K562 treated with DMSO at 1 percent for 48 hours (cell line): ENCODE data around the gene NME5. TPM values are rescaled to one million over a fixed set of nuclear protein-coding genes. Genes with fewer than 3 reads are reported as not detected.

Source experiments
- total RNA-seq: library from RNA; unstranded; fragments of 300-600 nt; gene quantifications from 2 replicates; pipeline ENCODE4 v1.2.3, GENCODE V29; 2022; ENCODE audit warnings: low replicate concordance; ENCODE audit errors: extremely low read depth

Gene NME5
- not detected in 2 replicates for total RNA-seq

GRCh38 chr5:138138949-138139780, at the start of gene NME5:
Gene NME5, minus strand, starts transcription at chr5:138139428. Its CDS starts 648 bp downstream, at chr5:138138780.

GRCh38 chr5:138178516-138179276, 39.5 kb upstream of the NME5 start, which contains the start of the genes BRD8 and KIF20A:
Gene BRD8, minus strand, starts transcription at chr5:138178630. Its CDS starts 16 bp downstream, at chr5:138178614.
Gene KIF20A, plus strand, starts transcription at chr5:138179112. Its CDS starts 569 bp downstream, at chr5:138179681.

GRCh38 chr5:138083702-138084101, 55.5 kb downstream of the NME5 start, which contains the start of gene WNT8A:
Gene WNT8A, plus strand, starts transcription at chr5:138084033. Its CDS starts 95 bp downstream, at chr5:138084128.

Other genes with a start within 250 kb of the NME5 start
- gene PKD2L2, start 250.0 kb downstream of the NME5 start, total RNA-seq = not detected in 2 replicates
- not detected in 2 replicates for gene FAM13B, start 106.3 kb downstream of the NME5 start, total RNA-seq
- not detected in 2 replicates for gene WNT8A, start 55.4 kb downstream of the NME5 start, total RNA-seq
- not detected in 2 replicates for gene BRD8, start 39.2 kb upstream of the NME5 start, total RNA-seq
- gene KIF20A, start 39.7 kb upstream of the NME5 start, total RNA-seq = not detected in 2 replicates
- gene CDC23, start 73.9 kb upstream of the NME5 start, total RNA-seq = not detected in 2 replicates
- not detected in 2 replicates for gene GFRA3, start 135.2 kb upstream of the NME5 start, total RNA-seq
- not detected in 2 replicates for gene CDC25C, start 192.4 kb upstream of the NME5 start, total RNA-seq
- gene FAM53C, start 198.8 kb upstream of the NME5 start, total RNA-seq = not detected in 2 replicates
- gene KDM3B, start 213.3 kb upstream of the NME5 start, total RNA-seq = 101 TPM in 1 of 2 replicates, not detected in the other